CD4-positive, CD25-positive, alpha-beta regulatory T cell (primary cell): ENCODE results near the gene ZMYND8. TPM values are rescaled to one million over a fixed set of nuclear protein-coding genes. Genes with fewer than 3 reads are reported as not detected.
A peak's percentile ranks its signal among the peaks of the same experiment; 100 is the strongest.

Source experiments
- ATAC-seq, 2 donors: fragments of 150-1000 bp; cut with Tn5 transposase; one replicate each; pipeline ENCODE4 v1.10.0; 2021; ENCODE audit warnings: low read depth in 2 of 2, moderate number of reproducible peaks in 2 of 2, moderate library complexity in 1 of 2
- DNase-seq, 3 donors: peaks; one replicate each; pipeline versions ENCODE4 v3.0.0 to v3.0.0-alpha.2; 2012 to 2022; ENCODE audit warnings: mixed read lengths in 1 of 3
- H3K27ac ChIP-seq: one replicate; pipeline ENCODE4 v1.7.0; 2013; ENCODE audit warnings: mild to moderate bottlenecking, low read length; ENCODE audit not compliant: insufficient read depth, poor library complexity, severe bottlenecking
- H3K27me3 ChIP-seq: one replicate; pipeline ENCODE4 v1.7.0; 2013; ENCODE audit warnings: low read length; ENCODE audit not compliant: control insufficient read depth, insufficient read depth
- H3K36me3 ChIP-seq: one replicate; pipeline ENCODE4 v1.7.0; 2013; ENCODE audit warnings: mild to moderate bottlenecking, low read length, moderate library complexity; ENCODE audit not compliant: control insufficient read depth, insufficient read depth
- H3K4me1 ChIP-seq: 2 replicates; pipeline ENCODE4 v1.7.0; 2013; ENCODE audit warnings: mild to moderate bottlenecking, low read length; ENCODE audit not compliant: insufficient read depth, control insufficient read depth, poor library complexity, severe bottlenecking
- H3K4me3 ChIP-seq: one replicate; pipeline ENCODE4 v1.7.0; 2013; ENCODE audit warnings: low read depth, mild to moderate bottlenecking, low read length, moderate library complexity
- H3K9me3 ChIP-seq, 2 experiments: 1 replicate in 1 of 2; 2 replicates in 1 of 2; pipeline ENCODE4 v1.7.0; 2013; ENCODE audit warnings: low read length in 2 of 2, mild to moderate bottlenecking in 1 of 2, moderate library complexity in 1 of 2; ENCODE audit not compliant: control insufficient read depth in 2 of 2
- H3K27ac Mint-ChIP-seq, 3 donors: one replicate each; pipeline ENCODE4 v1.8.0; 2020 to 2022; ENCODE audit warnings: mild to moderate bottlenecking in 3 of 3, mixed read lengths in 3 of 3, moderate library complexity in 2 of 3
- H3K27me3 Mint-ChIP-seq: one replicate; pipeline ENCODE4 v1.8.0; 2022; ENCODE audit warnings: mild to moderate bottlenecking, mixed read lengths
- H3K36me3 Mint-ChIP-seq: one replicate; pipeline ENCODE4 v1.8.0; 2020; ENCODE audit warnings: mixed read lengths
- H3K4me1 Mint-ChIP-seq, 4 donors: one replicate each; pipeline ENCODE4 v1.8.0; 2020 to 2022; ENCODE audit warnings: mixed read lengths in 4 of 4, mild to moderate bottlenecking in 1 of 4
- H3K4me3 Mint-ChIP-seq, 4 donors: one replicate each; pipeline ENCODE4 v1.8.0; 2020 to 2022; ENCODE audit warnings: mild to moderate bottlenecking in 4 of 4, mixed read lengths in 4 of 4, moderate library complexity in 3 of 4
- H3K9me3 Mint-ChIP-seq, 7 donors: one replicate each; pipeline ENCODE4 v1.8.0; 2020 to 2022; ENCODE audit warnings: mixed read lengths in 7 of 7, mild to moderate bottlenecking in 3 of 7, moderate library complexity in 2 of 7
- polyA plus RNA-seq, 4 donors: library from polyadenylated mRNA; unstranded; fragments of 300-500 nt; fragmentation: Illumina TruSeq; gene quantifications; one replicate each; pipeline ENCODE4 v1.2.3, GENCODE V29; 2021
- total RNA-seq: library from RNA; stranded (reverse); gene quantifications from one replicate; pipeline ENCODE4 v1.2.3, GENCODE V29; 2022

Gene ZMYND8
- total and polyA plus RNA-seq, 5 donors from 2014 or later = 7.5 to 47.2 (median 8.9) TPM

- Histone ChIP-seq H3K9me3 (no peaks in the 10 kb centered on the region), H3K4me1 (peaks cover 61% of the 10 kb centered on the region), H3K4me3 (peak overlapping the region; percentile 66), H3K27ac (no peak overlapping the region), H3K36me3 (peaks cover 38% of the 10 kb centered on the region), H3K27me3 (no peaks in the 10 kb centered on the region)
- ATAC-seq (no peak), DNase-seq (no peak)
- Mint-ChIP-seq H3K27ac (no peak overlapping the region), H3K27me3 (no peaks in the 10 kb centered on the region), H3K4me3 (no peak overlapping the region), H3K9me3 (no peaks in the 10 kb centered on the region), H3K36me3 (peaks cover 22% of the 10 kb centered on the region), H3K4me1 (peaks cover 4 to 39% (median 10%) of the 10 kb centered on the region in 4 donors)
These were observed 6.9 kb downstream of the ZMYND8 start for GRCh38 chr20:47349365-47350180.

GRCh38 chr20:47348539-47349142 is 7.9 kb downstream of the ZMYND8 start:
- no peaks in the 10 kb centered on the region for H3K9me3 Mint-ChIP-seq
- H3K36me3 Mint-ChIP-seq = peaks cover 26% of the 10 kb centered on the region
- H3K4me3 Mint-ChIP-seq = no peak overlapping the region
- Histone ChIP-seq H3K4me1 (peaks cover 52% of the 10 kb centered on the region), H3K9me3 (no peaks in the 10 kb centered on the region), H3K4me3 (no peak overlapping the region), H3K27me3 (no peaks in the 10 kb centered on the region), H3K27ac (no peak overlapping the region), H3K36me3 (peaks cover 44% of the 10 kb centered on the region)
- peaks cover 0 to 35% (median 16%) of the 10 kb centered on the region in 4 donors for H3K4me1 Mint-ChIP-seq
- ATAC-seq (no peak), DNase-seq (no peak)
- H3K27ac Mint-ChIP-seq = no peak overlapping the region
- no peaks in the 10 kb centered on the region for H3K27me3 Mint-ChIP-seq

GRCh38 chr20:47347661-47348435 is 8.7 kb downstream of the ZMYND8 start:
- no peaks in the 10 kb centered on the region for H3K27me3 ChIP-seq
- no peaks in the 10 kb centered on the region for H3K9me3 ChIP-seq
- Mint-ChIP-seq H3K27ac (no peak overlapping the region), H3K27me3 (no peaks in the 10 kb centered on the region), H3K4me1 (peaks cover 0 to 30% (median 22%) of the 10 kb centered on the region in 4 donors), H3K9me3 (no peaks in the 10 kb centered on the region), H3K4me3 (no peak overlapping the region), H3K36me3 (peaks cover 28% of the 10 kb centered on the region)
- H3K4me3 ChIP-seq = no peak overlapping the region
- no peak overlapping the region for H3K27ac ChIP-seq
- no peak for DNase-seq
- peaks cover 44% of the 10 kb centered on the region for H3K4me1 ChIP-seq
- ATAC-seq = no peak
- peaks cover 49% of the 10 kb centered on the region for H3K36me3 ChIP-seq

GRCh38 chr20:47346172-47346571 is 10.3 kb downstream of the ZMYND8 start:
- peaks cover 21% of the 10 kb centered on the region for H3K36me3 Mint-ChIP-seq
- peak in 1 of 3 donors; percentile 24 for DNase-seq

GRCh38 chr20:47345214-47345613 is 11.3 kb downstream of the ZMYND8 start:
- Mint-ChIP-seq H3K27me3 (no peaks in the 10 kb centered on the region), H3K4me1 (peaks cover 0 to 40% (median 25%) of the 10 kb centered on the region in 4 donors), H3K27ac (peak overlapping the region in 2 of 3 donors; percentile 73 to 93), H3K9me3 (no peaks in the 10 kb centered on the region), H3K36me3 (peaks cover 26% of the 10 kb centered on the region), H3K4me3 (peak overlapping the region in 1 of 4 donors; percentile 54)
- Histone ChIP-seq H3K4me3 (no peak overlapping the region), H3K36me3 (peaks cover 52% of the 10 kb centered on the region), H3K4me1 (peaks cover 18% of the 10 kb centered on the region), H3K9me3 (no peaks in the 10 kb centered on the region), H3K27ac (no peak overlapping the region), H3K27me3 (no peaks in the 10 kb centered on the region)
- no peak for DNase-seq
- ATAC-seq = no peak

More at GRCh38 chr20:47346172-47346571, 10.3 kb downstream of the ZMYND8 start:
- Mint-ChIP-seq H3K27me3 (no peaks in the 10 kb centered on the region), H3K4me1 (peaks cover 0 to 34% (median 20%) of the 10 kb centered on the region in 4 donors), H3K27ac (peak overlapping the region; percentile 42 to 77 (median 75)), H3K9me3 (no peaks in the 10 kb centered on the region), H3K4me3 (peak overlapping the region in 1 of 4 donors; percentile 59)
- Histone ChIP-seq H3K9me3 (no peaks in the 10 kb centered on the region), H3K4me1 (peaks cover 27% of the 10 kb centered on the region), H3K4me3 (no peak overlapping the region), H3K36me3 (peaks cover 48% of the 10 kb centered on the region), H3K27ac (no peak overlapping the region), H3K27me3 (no peaks in the 10 kb centered on the region)
- ATAC-seq = no peak

DNA sequence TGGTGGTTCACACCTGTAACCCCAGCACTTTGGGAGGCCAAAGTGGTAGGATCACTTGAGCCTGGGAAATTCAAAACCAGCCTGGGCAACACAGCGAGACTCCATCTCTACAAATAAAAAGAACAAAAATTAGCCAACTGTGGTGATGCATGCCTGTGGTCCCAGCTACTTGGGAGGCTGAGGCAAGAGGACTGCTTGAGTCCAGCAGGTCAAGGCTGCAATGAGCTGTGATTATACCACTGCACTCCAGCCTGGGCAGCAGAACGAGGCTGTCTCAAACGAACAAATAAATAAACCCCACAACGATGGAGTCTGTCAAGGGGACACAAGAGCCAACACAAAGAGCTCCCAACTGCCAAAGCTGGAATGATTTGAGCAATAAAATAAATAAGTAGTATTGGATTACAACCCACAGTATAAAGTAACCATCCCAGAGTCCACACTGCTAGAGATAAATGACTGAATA is 13.5 kb downstream of the ZMYND8 start:
- H3K9me3 Mint-ChIP-seq = no peaks in the 10 kb centered on the region
- H3K4me3 ChIP-seq = no peak overlapping the region
- peaks cover 31% of the 10 kb centered on the region for H3K36me3 Mint-ChIP-seq
- H3K4me1 Mint-ChIP-seq = peaks cover 0 to 40% (median 33%) of the 10 kb centered on the region in 4 donors
- H3K4me3 Mint-ChIP-seq = no peak overlapping the region
- peak overlapping the region in 1 of 3 donors; percentile 76 for H3K27ac Mint-ChIP-seq
- DNase-seq = no peak
- H3K9me3 ChIP-seq = no peaks in the 10 kb centered on the region
- peaks cover 4% of the 10 kb centered on the region for H3K4me1 ChIP-seq
- peaks cover 49% of the 10 kb centered on the region for H3K36me3 ChIP-seq
- no peaks in the 10 kb centered on the region for H3K27me3 ChIP-seq
- ATAC-seq = no peak
- H3K27ac ChIP-seq = no peak overlapping the region
- no peaks in the 10 kb centered on the region for H3K27me3 Mint-ChIP-seq

- no peaks in the 10 kb centered on the region for H3K27me3 Mint-ChIP-seq
- ATAC-seq = no peak
- no peak for DNase-seq
- H3K9me3 Mint-ChIP-seq = no peaks in the 10 kb centered on the region
- H3K27me3 ChIP-seq = no peaks in the 10 kb centered on the region
- peaks cover 24% of the 10 kb centered on the region for H3K36me3 Mint-ChIP-seq
- no peak overlapping the region for H3K27ac ChIP-seq
- H3K27ac Mint-ChIP-seq = peak overlapping the region in 1 of 3 donors; percentile 51
- peaks cover 38% of the 10 kb centered on the region for H3K36me3 ChIP-seq
- H3K4me3 Mint-ChIP-seq = no peak overlapping the region
- peaks cover 6 to 59% (median 30%) of the 10 kb centered on the region in 4 donors for H3K4me1 Mint-ChIP-seq
- H3K4me3 ChIP-seq = no peak overlapping the region
- no peaks in the 10 kb centered on the region for H3K9me3 ChIP-seq
- H3K4me1 ChIP-seq = peaks cover 5% of the 10 kb centered on the region
These were observed 18.3 kb downstream of the ZMYND8 start for GRCh38 chr20:47338131-47338628.
